T-helper 2 cell (primary cell): ENCODE measurements around the gene TMEM128.
"Not testable (repeated sequence)": the region's sequence is repeated elsewhere in the genome, so short reads cannot be mapped to it uniquely, and the experiment has no call there.

Experiments used
- DNase-seq, 5 experiments: peaks; one replicate each; pipeline versions ENCODE4 v3.0.0 to v3.0.0-alpha.2; 2012 to 2022

The TMEM128 gene

GRCh38 chr4:4254666-4255065 lies 6.6 kb upstream of the TMEM128 start:
- no peak for DNase-seq

DNA sequence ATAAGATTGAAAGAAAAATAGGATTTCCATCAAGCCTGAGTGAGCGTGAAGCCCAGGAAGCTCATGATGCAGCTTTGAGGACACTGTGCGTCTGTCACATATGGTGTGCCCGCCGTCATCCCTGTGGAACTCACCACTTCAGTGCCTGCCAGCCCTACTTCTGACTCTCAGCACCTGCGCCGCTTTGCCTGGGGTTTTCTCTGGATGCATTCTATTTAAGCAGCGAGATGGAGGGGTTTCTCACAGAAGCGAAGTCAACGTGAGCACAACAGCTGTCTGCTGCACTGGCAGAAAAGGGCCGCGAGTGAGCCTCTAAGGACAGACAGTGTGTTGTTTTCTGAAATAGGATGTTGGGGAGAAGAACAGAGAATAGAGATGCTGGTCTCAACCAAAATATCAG lies 6.2 kb upstream of the TMEM128 start:
- DNase-seq, result no peak

DNA sequence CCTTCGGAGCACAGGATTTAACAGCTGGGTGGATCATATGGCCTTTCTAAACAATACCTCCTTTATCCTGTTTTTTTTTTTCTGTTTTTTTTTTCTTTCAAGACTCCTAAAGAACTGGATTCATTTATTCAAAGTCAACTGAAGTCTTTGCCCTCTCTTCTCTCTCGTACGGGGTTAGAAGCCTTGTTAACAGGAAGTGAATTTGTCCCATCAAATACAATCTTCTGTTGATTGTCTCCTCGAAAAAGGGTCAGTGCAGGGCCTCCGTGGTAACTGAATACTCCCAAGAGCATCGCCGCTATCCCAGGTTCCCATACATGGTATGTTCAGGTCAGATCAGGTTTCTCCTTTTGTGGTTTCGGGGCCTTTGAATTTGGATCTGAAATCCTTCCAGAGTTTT lies 1.8 kb upstream of the TMEM128 start:
- DNase-seq, result no peak

GRCh38 chr4:4249342-4249741 lies 1.3 kb upstream of the TMEM128 start:
- DNase-seq, result not testable (repeated sequence)

DNA sequence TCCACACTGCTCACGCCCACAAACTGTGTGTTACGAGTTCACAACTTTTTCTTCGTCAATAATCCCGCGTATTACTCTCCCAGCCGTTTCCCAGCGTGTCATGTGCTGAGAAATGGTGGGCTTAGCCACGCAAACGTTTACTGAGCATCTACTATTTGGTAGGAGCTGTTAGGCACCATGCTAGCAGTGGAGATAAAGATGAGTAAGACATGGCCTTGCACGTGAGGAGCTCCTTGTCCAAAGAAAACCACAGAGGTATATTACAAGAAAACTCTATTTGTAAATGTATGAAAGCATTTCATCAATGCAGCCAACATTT lies 821 bp upstream of the TMEM128 start:
- DNase-seq, result peak in 1 of 5 experiments; percentile 15

DNA sequence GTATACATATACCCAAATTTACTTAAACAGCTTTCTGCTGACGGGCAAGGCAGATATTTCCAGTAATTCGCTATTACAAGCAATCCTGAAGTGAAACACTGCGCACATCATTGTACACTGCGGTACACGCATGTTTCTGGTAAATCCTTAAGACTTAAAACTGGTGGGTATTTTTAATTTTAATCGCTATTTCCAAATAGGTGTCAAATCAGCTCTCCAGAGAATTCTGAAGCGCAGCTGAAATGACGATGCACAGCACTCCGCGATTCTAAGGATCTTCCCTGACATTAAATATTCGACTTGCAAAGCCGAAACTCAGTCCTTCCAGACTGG lies 361 bp downstream of the TMEM128 start:
- DNase-seq, result no peak

DNA sequence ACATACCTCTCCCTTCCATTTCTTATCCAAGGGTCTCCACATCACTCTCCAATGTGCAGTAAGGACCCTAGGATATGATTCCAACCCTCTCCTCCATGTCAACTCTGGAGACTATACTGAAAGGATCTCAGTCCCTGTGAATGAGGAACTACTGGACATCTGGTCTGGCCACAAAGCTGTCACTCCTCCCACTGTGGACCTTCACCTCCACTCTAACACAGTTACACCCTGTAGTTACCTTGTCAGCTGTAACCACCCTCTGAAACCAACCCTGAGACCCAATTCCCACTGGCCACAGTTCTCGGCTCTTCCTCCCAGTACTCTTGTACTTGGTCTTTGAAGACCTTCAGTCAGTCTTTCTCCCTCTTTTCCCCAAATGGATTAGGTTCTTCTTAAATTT lies 2.9 kb downstream of the TMEM128 start:
- DNase-seq, result no peak

GRCh38 chr4:4239551-4239950 lies 8.5 kb downstream of the TMEM128 start:
- not testable (repeated sequence) for DNase-seq

- no peak for DNase-seq
Observed at GRCh38 chr4:4233610-4234009, 14.4 kb downstream of the TMEM128 start.

GRCh38 chr4:4228356-4228668 lies 19.7 kb downstream of the TMEM128 start:
- DNase-seq, result no peak

DNA sequence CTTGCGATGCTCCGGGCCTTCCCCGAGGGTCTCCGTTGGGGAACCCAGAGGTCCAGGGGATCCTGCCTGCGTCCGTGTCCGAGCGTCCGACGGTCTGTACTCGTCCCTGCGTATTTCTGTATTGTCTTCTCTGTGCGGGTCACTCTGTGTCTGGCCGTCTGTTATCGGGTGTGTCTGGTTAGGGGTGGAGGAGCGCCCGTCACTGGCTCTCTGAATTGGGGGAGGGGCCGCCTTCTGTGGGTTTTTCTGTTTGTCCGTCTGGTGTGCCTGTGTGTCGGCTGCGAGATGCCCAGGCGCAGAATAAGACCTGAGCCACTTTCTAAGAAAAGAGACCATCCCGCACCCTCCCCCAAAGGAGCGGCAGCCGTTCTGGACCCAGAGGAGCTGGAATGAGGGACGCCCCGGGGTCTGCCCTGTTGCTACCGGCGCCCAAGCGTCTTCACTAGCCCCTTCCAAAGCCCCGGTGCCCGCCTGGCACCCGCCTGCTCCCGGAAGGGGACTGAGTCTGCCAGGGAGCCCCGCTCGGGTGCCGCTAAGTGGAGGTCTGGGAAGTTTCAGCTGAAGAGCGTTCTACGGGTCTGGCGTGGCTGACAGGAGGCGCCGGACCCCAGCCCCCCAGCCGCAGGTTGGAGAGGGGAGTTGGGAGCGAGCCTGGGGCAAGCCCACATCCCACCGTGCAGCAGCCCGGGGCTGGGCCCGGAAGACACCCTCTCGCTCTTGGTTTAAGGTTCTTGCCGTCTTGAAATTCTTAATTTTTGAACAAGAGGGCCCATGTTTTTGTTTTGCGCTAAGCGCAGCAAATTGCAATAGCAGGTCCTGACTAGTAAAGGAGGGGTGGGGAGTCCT lies 20.3 kb downstream of the TMEM128 start:
- DNase-seq, result no peak

GRCh38 chr4:4226606-4227438 lies 21.2 kb downstream of the TMEM128 start, which contains the start of gene OTOP1:
OTOP1 (minus strand) TSS chr4:4226929; CDS start chr4:4226864, 65 bp downstream.
- DNase-seq, result no peak

GRCh38 chr4:4225915-4226605 lies 22.0 kb downstream of the TMEM128 start:
- DNase-seq, result peak in 1 of 5 experiments; percentile 3

DNA sequence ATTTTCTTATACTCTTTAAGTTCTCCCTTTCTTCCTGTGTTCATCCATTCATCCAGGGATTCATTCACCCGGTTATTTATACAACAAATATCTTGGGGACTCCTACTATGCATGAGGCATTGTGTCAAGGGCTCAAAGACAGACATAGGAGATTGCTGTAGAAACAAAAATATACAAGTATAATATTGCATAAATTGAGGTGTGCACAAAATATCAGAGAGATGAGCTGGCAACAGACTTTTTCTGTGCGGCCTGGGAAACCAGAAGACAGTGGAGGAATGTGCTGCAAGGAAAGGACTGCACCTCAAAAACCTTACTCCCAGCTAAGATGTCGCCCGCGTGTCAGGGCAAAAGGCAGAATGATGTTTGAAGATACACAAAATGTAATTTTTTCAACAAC lies 30.9 kb downstream of the TMEM128 start:
- DNase-seq, result no peak

GRCh38 chr4:4216648-4217047 lies 31.4 kb downstream of the TMEM128 start:
- DNase-seq, result no peak

DNA sequence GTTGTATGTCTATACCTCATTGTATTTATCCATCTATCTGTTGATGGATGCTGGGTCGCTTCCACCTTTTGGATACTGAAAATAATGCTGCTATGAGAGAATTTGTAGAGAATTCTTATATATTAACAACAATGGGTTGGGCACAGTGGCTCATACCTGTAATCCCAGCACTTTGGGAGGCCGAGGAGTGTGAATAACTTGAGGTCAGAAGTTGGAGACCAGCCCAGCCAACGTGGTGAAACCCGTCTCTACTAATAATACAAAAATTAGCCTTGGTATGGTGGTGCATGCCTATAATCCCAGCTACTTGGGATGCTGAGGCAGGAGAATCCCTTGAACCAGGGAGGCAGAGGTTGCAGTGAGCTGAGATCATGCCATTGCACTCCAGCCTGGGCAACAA lies 34.3 kb downstream of the TMEM128 start:
- not testable (repeated sequence) for DNase-seq

DNA sequence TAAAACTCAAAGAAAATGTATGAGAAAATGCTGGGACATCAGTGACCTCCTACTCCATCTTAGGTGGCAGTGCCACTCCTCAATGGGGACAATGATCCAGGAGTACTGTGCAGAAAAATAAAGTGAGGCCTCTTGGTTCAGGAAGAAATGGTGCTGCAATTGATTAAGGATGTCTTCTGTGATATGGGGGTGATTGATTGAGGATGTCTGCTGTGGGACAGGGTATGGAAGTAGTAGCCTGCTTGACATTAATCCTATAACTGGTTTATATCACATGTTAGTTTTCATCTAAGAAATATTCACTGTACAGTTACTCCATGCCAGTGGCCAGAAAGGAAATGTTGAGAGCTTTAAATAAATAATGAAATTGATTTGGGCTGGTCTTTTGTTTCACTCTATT lies 41.8 kb downstream of the TMEM128 start:
- no peak for DNase-seq

GRCh38 chr4:4204401-4204745 lies 43.6 kb downstream of the TMEM128 start:
- DNase-seq, result no peak

DNA sequence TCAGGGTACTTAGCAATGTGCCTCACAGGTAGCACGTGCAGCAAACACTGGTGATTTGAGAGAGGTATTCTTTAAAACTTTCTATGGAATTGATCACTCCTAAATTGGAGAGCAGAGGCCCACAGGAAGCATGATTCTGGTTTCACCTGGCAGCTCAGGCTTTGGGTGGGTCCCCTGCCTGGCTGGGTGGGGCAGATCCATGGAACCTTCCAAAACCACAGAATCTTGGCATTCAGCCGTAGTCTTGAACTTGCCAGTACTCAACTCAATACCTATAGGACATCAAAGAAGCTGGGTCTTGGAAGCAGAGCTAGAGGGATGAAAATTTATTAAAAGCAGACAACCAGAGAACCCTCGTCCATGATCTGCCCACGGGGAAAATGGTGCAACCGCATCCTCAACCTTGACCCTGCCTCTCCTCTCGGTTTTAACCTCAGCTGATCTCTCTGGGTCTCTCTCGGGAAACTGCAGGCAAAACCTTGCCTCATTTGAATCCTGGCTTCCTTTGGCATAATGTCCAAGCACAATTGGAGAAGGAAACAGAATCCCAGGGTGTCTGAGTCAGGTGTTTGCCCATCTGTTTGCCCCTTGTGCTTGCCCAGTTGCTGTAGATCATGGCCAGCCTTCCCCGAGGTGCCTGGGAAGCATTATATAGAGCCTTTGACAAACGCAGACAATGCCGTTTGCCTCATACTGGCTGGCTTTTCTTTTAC lies 44.2 kb downstream of the TMEM128 start:
- DNase-seq, result no peak

- no peak for DNase-seq
Observed at GRCh38 chr4:4202510-4202909, 45.5 kb downstream of the TMEM128 start.

DNA sequence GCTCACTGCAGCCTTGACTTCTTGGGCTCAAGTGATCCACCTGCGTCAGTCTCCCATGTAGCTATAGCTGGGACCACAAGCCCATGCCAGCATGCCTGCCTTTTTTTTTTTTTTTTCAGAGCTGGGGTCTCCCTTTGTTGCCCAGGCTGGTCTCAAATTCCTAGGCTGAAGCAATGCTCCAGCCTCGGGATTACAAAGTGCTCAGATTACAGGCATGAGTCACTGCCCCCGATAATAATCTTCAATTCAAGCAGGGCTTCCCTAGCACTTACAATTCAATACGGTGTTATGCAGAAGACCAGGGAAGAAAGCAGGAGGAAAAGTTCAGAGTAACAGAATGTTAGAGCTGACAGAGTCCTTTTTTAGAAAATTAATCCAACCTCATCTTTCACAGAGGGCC lies 47.4 kb downstream of the TMEM128 start:
- no peak for DNase-seq

GRCh38 chr4:4195354-4195753 lies 52.7 kb downstream of the TMEM128 start:
- DNase-seq, result no peak

GRCh38 chr4:4188557-4188956 lies 59.5 kb downstream of the TMEM128 start:
- not testable (repeated sequence) for DNase-seq
